GM18951 (cell line): ENCODE data around the gene ANAPC2.

Experiments
- POLR2A ChIP-seq: IDR thresholded peaks from 4 replicates; pipeline ENCODE4 v1.6.1; 2011; ENCODE audit warnings: mild to moderate bottlenecking; ENCODE audit not compliant: insufficient read length, insufficient read depth; ENCODE audit errors: extremely low read depth
- in situ Hi-C: fragments of 300-500 bp; cut with MboI; formaldehyde crosslinking; loops from one replicate; pipeline ENCODE4 v1.12.0; 2022; ENCODE audit warnings: low sequenced_read_pairs, mixed read lengths, inconsistent platforms; ENCODE audit not compliant: unreplicated experiment

The ANAPC2 gene

DNA sequence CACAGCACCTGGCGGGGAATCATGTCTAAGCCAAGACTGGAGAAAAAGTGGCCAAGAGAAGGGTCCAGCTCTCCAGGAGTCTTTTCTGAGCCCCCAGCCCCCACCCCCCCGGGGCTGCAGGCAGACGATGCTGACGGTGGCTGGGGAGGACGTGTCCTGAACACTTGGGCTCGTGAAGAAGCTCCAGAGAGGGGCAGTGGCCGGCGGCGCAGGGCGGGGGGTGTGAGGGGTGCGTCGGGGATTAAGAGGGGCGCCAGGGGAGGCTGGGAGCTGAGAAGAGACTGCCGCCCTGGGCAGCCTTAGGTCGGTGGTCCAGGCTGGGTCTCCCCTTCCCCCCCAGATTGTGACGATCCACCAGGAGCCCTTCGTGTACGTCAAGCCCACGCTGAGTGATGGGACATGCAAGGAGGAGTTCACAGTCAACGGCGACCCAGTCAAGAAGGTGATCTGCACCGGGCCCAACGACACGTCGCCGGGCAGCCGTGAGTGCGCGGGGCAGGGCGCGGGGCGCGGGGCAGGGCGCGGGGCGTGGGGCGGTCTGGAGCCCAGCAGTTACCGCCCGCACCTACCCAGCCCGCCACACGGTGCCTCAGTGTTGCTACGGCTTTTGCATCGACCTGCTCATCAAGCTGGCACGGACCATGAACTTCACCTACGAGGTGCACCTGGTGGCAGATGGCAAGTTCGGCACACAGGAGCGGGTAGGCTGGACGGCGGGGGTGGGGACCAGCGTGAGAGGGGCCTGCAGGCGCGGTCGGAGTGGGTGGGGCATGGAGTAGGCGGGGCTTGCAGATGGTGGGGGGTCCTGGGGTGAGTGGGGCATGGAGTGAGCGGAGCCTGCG lies 27.4 kb downstream of the ANAPC2 start:
- in situ Hi-C loops: no loop called here
- no peak for TF ChIP-seq POLR2A

DNA sequence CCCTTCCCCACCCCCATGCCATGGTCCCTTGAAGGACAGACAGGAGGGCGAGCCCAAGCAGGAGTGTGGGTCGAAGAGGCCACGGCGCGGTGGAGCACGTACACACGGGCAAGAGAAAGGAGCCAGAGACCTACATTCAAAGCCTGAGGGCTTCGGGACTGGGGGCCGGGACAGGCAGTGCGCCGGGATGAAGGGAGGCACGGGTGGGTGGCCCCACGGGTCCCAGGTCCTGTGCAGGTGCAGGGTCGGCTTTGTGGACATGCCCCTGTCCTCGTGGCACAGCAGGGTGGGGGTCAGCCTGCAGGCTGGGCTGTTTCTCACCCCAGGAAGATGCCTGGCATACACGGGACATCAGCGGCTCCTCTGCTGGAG lies 28.3 kb downstream of the ANAPC2 start:
- no peak for TF ChIP-seq POLR2A
- in situ Hi-C loops: no loop called here

DNA sequence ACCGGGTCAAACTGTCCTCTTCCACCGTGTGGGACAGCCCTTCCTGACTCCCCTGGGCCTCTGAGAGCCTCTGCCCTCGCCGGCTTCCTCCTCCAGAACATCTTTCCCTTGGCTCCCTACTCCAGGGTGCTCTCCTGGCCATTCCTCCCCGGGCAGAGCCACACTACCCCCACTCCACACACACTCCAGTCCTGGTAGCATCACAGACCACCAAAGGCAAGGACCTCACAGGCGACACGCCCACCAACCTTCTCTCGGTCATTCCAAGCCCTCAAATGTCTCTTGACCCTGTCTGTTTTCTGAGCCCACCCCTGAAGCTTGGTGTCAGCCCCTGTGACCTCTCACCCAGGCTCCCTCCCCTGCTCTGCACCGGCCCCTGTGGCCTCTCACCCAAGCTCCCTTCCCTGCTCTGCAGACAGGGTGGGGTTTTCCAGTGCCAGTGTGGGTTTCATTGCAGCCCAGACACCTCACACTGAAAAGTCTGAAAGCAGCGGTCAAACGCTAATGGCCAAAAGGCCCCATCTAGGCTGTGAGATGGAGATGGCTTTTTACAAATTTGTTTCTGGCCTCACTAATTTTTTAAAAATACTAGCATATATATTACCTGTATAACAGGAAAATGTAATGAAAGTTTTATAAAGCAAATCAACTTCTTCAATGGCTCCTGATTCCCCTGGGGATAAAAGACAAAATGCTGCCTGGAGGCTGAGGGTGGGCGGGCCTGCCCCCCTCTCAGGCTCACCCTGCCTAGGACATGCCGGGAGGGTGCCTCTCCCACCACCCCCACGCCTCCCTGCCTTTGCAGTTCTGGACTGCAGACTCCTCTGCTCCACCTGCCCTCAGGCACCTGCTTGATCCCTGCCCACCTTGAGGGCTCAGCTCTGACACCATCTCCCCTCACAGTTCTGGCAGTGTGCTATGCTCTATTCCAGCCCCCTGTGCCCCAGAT lies 29.0 kb downstream of the ANAPC2 start:
- TF ChIP-seq POLR2A: no peak
- in situ Hi-C loops: no loop called here

DNA sequence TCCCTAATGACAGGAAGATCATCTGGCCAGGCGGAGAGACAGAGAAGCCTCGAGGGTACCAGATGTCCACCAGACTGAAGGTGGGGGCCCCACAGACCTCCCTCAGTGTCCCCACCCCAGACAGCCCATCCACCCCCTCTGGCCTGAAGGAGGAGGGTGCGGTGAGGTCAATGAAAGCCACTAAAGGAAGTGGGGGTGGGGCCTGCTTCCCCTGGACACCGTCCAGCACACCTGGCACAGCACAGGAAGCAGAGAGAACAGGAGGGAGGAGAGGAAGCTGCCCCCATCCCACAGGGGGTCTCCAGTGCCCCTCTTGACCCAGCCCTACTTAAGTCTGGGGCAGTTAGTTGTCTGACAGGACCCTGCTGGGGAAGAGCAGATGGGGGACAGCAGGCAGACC lies 29.7 kb downstream of the ANAPC2 start:
- in situ Hi-C loops: no loop called here

DNA sequence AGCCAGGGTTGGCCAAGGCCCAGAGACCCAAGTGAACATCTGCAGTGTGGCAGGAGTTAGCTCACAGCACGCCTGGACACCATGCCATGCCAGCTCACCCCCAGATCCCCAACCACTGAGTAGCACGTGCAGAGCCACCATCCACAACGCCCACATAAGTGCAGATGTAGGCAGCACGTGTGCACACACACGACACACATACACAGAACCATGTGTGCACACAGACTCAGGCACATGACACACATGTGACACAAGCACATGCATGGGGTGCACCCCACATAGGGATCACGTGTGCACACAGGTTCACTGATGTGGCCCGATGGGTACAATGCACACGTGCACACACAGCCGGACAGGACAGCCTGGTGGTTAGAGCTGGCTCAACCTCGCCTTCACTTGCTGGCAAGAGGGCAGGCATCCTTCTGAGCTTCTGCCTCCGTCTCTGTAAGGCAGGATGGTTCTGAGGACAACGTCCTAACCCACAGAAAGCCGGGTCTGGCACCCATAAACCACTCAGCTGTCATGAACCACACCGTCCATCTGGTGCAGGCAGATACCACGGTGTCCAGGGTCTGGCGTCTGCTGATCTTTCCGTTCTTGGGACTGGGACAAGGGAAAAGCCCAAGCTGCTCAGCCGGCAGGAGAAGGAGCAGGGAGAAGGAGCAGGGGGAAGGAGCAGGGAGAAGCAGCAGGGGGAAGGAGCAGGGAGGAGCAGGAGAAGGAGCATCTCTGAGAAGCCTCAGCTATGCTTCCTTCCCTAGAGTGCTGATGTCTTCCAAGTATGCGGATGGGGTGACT lies 30.5 kb downstream of the ANAPC2 start:
- no peak for TF ChIP-seq POLR2A
- in situ Hi-C loops: no loop called here

More for the DNA sequence above, 29.7 kb downstream of the ANAPC2 start:
- no peak for TF ChIP-seq POLR2A

DNA sequence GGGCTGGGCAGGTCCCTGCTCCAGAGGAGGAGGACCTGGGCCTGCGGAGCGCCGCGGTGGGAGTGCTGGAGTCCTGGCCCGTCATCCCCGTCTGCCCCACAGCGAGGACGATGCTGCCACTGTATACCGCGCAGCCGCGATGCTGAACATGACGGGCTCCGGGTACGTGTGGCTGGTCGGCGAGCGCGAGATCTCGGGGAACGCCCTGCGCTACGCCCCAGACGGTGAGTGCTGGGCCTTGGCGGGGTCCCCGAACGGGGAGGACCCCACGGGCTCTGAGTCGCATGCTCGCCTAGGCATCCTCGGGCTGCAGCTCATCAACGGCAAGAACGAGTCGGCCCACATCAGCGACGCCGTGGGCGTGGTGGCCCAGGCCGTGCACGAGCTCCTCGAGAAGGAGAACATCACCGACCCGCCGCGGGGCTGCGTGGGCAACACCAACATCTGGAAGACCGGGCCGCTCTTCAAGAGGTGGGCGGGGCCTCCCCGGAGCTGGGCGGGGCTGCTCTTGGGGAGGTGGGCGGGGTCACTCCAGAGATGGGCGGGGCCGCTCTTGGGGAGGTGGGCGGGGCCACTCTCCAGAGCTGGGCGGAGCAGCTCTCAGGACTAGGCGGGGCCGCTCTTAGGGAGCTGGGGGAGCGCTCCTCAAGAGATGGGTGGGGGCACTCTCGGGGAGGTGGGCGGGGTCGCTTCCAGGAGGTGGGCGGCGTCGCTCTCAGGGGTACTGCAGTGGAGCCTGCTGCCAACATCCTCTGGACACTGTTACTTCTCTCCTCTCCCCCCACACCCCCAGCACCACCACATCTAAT lies 31.6 kb downstream of the ANAPC2 start:
- peak; percentile 37 for TF ChIP-seq POLR2A
- in situ Hi-C loops: no loop called here

DNA sequence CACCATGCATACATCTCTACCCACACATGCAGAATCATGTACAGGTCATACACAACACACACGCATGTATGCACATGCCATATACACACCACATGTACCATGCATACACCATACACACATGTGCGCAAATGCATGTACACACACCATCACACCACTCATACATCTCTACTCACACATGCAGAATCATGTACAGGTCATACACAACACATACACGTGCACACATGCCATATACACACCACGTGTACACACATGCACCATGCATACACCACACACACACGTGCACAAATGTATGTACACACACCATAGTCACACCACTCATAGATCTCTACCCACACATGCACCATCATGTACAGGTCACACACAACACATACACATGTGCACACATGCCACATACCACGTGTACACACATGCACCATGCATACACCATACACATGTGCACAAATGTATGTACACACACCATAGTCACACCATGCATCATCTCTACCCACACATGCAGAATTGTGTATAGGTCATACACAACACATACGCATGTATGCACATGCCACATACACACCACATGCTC lies 35.4 kb downstream of the ANAPC2 start:
- in situ Hi-C loops: no loop called here
- no peak for TF ChIP-seq POLR2A

DNA sequence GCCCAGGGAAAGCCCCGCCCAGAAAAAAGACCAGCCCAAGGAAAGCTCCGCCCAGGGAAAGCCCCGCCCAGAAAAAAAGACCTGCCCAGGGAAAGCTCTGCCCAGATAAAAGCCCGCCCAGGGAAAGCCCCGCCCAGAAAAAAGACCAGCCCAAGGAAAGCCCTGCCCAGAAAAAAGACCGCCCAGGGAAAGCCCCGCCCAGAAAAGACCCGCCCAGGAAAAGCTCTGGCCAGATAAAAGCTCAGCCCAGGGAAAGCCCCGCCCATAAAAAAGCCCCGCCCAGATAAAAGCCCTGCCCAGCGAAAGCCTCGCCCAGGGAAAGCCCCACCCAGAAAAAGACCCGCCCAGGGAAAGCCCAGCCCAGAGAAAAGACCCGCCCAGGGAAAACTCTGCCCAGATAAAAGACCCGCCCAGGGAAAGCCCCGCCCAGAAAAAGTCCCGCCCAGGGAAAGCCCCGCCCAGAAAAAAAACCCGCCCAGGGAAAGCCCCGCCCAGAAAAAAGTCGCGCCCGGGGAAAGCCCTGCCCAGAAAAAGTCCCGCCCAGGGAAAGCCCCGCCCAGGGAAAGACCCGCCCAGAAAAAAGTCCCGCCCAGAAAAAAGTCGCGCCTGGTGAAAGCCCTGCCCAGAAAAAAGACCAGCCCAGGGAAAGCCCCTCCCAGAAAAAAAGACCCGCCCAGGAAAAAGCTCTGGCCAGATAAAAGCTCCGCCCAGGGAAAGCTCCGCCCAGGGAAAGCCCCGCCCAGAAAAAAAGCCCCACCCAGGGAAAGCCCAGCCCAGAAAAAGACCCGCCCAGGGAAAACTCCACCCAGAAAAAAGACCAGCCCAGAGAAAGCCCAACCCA lies 37.5 kb downstream of the ANAPC2 start:
- in situ Hi-C loops: no loop called here
- no peak for TF ChIP-seq POLR2A

DNA sequence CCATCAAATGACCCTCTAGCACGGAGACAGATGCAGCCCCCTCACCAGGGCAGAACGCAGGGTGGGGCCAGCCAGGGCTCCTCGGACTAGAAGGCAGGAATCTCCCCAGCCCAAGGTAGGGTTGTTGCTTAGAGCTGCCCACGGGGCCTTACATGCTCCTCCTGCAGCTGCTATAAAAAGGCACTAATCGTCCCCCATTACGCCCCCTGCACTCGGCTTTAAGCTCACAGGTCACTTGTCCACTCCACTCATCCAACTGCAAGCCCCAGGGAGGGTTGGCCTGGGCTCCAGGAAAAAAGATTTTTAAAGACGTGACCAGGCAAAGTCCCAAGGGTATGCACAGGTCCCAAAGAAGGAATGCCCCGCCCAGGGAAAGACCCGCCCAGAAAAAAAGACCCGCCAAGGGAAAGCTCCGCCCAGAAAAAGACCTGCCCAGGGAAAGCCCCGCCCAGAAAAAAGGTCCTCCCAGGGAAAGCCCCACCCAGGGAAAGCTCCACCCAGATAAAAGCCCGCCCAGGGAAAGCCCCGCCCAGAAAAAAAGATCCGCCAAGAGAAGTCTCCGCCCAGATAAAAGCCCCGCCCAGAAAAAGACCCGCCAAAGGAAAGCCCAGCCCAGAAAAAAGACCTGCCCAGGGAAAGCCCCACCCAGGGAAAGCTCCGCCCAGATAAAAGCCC lies 38.3 kb downstream of the ANAPC2 start:
- in situ Hi-C loops: no loop called here
- no peak for TF ChIP-seq POLR2A

DNA sequence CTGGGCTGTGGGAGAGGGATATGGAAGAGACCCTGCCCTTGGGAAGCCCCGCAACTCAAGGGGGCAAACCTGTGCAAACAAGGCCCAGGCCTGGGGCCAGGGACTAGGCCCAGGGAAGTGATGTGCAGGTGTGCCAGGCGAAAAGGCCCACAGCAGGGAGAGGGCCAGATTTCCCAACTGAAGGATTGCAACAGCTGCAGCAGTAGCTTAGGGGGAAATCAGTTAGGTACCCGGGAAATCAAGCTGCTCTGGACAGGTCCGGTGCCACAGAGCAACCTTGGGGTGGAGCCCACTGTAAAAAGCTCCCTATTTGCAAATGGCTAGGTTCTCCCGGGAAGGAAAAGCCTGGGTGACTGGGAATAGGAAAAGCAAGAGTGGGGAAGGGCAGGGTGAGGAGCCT lies 39.0 kb downstream of the ANAPC2 start:
- in situ Hi-C loops: no loop called here
- no peak for TF ChIP-seq POLR2A

DNA sequence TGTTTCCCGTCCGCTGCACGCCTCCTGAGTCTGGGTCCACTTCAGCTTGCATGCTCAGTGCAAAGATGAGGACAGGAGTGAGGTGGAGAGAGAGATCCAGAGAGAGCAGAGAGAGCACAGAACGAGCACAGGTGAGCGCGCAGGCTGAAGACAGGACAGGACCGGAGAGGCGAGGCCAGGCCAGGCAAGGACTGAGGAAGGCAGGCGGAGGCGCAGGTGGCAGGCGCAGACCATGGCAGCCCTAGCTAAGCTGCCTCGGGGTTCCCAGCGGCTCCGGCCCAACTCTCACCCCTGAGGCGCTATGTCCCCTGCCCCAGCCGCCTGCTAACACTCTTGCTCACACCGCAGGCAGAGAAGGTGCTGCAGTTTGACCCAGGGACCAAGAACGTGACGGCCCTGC lies 39.7 kb downstream of the ANAPC2 start:
- TF ChIP-seq POLR2A: no peak
- in situ Hi-C loops: no loop called here
